ENCODE measurements around the gene CASP3.

CASP3 gene

GRCh38 chr4:184668096-184668495, 18.8 kb upstream of the CASP3 start:
- TF ChIP-seq EZH2phosphoT487 (IDR thresholded peaks at IDR 0.05; ENCODE audit: borderline replicate concordance) (no peak), CTCF (conservative IDR thresholded peaks at IDR 0.05; ENCODE audit: low read length) (no peak)
- Histone ChIP-seq H3K9ac (ENCODE audit: low read depth, low read length, poor library complexity, severe bottlenecking) (peak overlapping the region; percentile 42), H3K79me2 (ENCODE audit: insufficient read depth, low read length) (no peaks in the 10 kb centered on the region)

GRCh38 chr4:184666670-184667069, 17.4 kb upstream of the CASP3 start:
- Histone ChIP-seq H3K27me3 (ENCODE audit: insufficient read depth, low read length, poor library complexity, severe bottlenecking) (no peaks in the 10 kb centered on the region), H4K20me1 (ENCODE audit: insufficient read depth, low read length, poor library complexity, severe bottlenecking) (no peaks in the 10 kb centered on the region), H3K9ac (ENCODE audit: low read depth, low read length, poor library complexity, severe bottlenecking) (no peak overlapping the region), H3K79me2 (ENCODE audit: insufficient read depth, low read length) (no peaks in the 10 kb centered on the region), H3F3A (ENCODE audit: low read depth) (no peaks in the 10 kb centered on the region), H2AFZ (ENCODE audit: low read length) (no peak overlapping the region), H3K36me3 (ENCODE audit: insufficient read depth, low read length) (peaks cover 4% of the 10 kb centered on the region; the same call in 1 of the 2 replicates), H3K4me1 (ENCODE audit: insufficient read depth, low read length, poor library complexity, severe bottlenecking) (peaks cover 27% of the 10 kb centered on the region), H3K9me3 (ENCODE audit: insufficient read depth, low read depth, low read length) (no peaks in the 10 kb centered on the region), H3K9me2 (replicated peaks; ENCODE audit: low read depth, low read length) (no peaks in the 10 kb centered on the region), H3K4me3 (ENCODE audit: low read length, poor library complexity, severe bottlenecking) (no peak overlapping the region), H3K4me2 (ENCODE audit: low read depth, low read length, poor library complexity, severe bottlenecking) (no peak overlapping the region)
- no peak for TF ChIP-seq EZH2phosphoT487 (IDR thresholded peaks at IDR 0.05; ENCODE audit: borderline replicate concordance)
- no peak for TF ChIP-seq CTCF (conservative IDR thresholded peaks at IDR 0.05; ENCODE audit: low read length)

More at GRCh38 chr4:184668096-184668495, 18.8 kb upstream of the CASP3 start:
- Histone ChIP-seq H3K27me3 (ENCODE audit: insufficient read depth, low read length, poor library complexity, severe bottlenecking) (no peaks in the 10 kb centered on the region), H3K4me1 (ENCODE audit: insufficient read depth, low read length, poor library complexity, severe bottlenecking) (peaks cover 27% of the 10 kb centered on the region), H4K20me1 (ENCODE audit: insufficient read depth, low read length, poor library complexity, severe bottlenecking) (no peaks in the 10 kb centered on the region), H3K36me3 (ENCODE audit: insufficient read depth, low read length) (peaks cover 7% of the 10 kb centered on the region; the same call in 1 of the 2 replicates), H3K4me2 (ENCODE audit: low read depth, low read length, poor library complexity, severe bottlenecking) (peak overlapping the region; percentile 79), H3K4me3 (ENCODE audit: low read length, poor library complexity, severe bottlenecking) (peak overlapping the region; percentile 39), H3K9me2 (replicated peaks; ENCODE audit: low read depth, low read length) (no peaks in the 10 kb centered on the region), H3K9me3 (ENCODE audit: insufficient read depth, low read depth, low read length) (no peaks in the 10 kb centered on the region), H3F3A (ENCODE audit: low read depth) (no peaks in the 10 kb centered on the region), H2AFZ (ENCODE audit: low read length) (no peak overlapping the region)

GRCh38 chr4:184664445-184665210, 15.4 kb upstream of the CASP3 start:
- H2AFZ ChIP-seq (ENCODE audit: low read length), result no peak overlapping the region
- no peak overlapping the region for H3K4me2 ChIP-seq (ENCODE audit: low read depth, low read length, poor library complexity, severe bottlenecking)
- no peaks in the 10 kb centered on the region for H3K9me2 ChIP-seq (replicated peaks; ENCODE audit: low read depth, low read length)
- TF ChIP-seq CTCF (conservative IDR thresholded peaks at IDR 0.05; ENCODE audit: low read length) (no peak), EZH2phosphoT487 (IDR thresholded peaks at IDR 0.05; ENCODE audit: borderline replicate concordance) (no peak)
- no peaks in the 10 kb centered on the region for H3F3A ChIP-seq (ENCODE audit: low read depth)
- peaks cover 4% of the 10 kb centered on the region; the same call in 1 of the 2 replicates for H3K36me3 ChIP-seq (ENCODE audit: insufficient read depth, low read length)
- H3K79me2 ChIP-seq (ENCODE audit: insufficient read depth, low read length), result no peaks in the 10 kb centered on the region
- H3K4me1 ChIP-seq (ENCODE audit: insufficient read depth, low read length, poor library complexity, severe bottlenecking), result peaks cover 27% of the 10 kb centered on the region
- H4K20me1 ChIP-seq (ENCODE audit: insufficient read depth, low read length, poor library complexity, severe bottlenecking), result no peaks in the 10 kb centered on the region
- no peaks in the 10 kb centered on the region for H3K27me3 ChIP-seq (ENCODE audit: insufficient read depth, low read length, poor library complexity, severe bottlenecking)
- no peak overlapping the region for H3K9ac ChIP-seq (ENCODE audit: low read depth, low read length, poor library complexity, severe bottlenecking)
- H3K4me3 ChIP-seq (ENCODE audit: low read length, poor library complexity, severe bottlenecking), result no peak overlapping the region
- H3K9me3 ChIP-seq (ENCODE audit: insufficient read depth, low read depth, low read length), result no peaks in the 10 kb centered on the region
